Measurements from ENCODE around the gene TFAP2C.

The TFAP2C gene

GRCh38 chr20:56628873-56629463 lies at the start of gene TFAP2C:
TSS of gene TFAP2C (plus strand) at chr20:56629306. CDS start at chr20:56629545, 239 bp downstream.
- in situ Hi-C loops (cut with MboI; ENCODE audit: low sequenced_read_pairs), result no loop called here

- in situ Hi-C loops (cut with MboI; ENCODE audit: low sequenced_read_pairs), result no loop called here
These were observed 48.9 kb upstream of the TFAP2C start for GRCh38 chr20:56580226-56580625.

GRCh38 chr20:56581701-56582100 lies 47.4 kb upstream of the TFAP2C start:
- in situ Hi-C loops (cut with MboI; ENCODE audit: low sequenced_read_pairs), result no loop called here

GRCh38 chr20:56582542-56582941 lies 46.6 kb upstream of the TFAP2C start:
- in situ Hi-C loops (cut with MboI; ENCODE audit: low sequenced_read_pairs), result no loop called here

GRCh38 chr20:56584916-56585315 lies 44.2 kb upstream of the TFAP2C start:
- in situ Hi-C loops (cut with MboI; ENCODE audit: low sequenced_read_pairs), result no loop called here

- in situ Hi-C loops (cut with MboI; ENCODE audit: low sequenced_read_pairs), result no loop called here
These were observed 41.6 kb upstream of the TFAP2C start for GRCh38 chr20:56587307-56588041.

GRCh38 chr20:56588996-56589395 lies 40.1 kb upstream of the TFAP2C start:
- in situ Hi-C loops (cut with MboI; ENCODE audit: low sequenced_read_pairs), result no loop called here

GRCh38 chr20:56589633-56590032 lies 39.5 kb upstream of the TFAP2C start:
- in situ Hi-C loops (cut with MboI; ENCODE audit: low sequenced_read_pairs), result no loop called here

- in situ Hi-C loops (cut with MboI; ENCODE audit: low sequenced_read_pairs), result no loop called here
These were observed 38.2 kb upstream of the TFAP2C start for GRCh38 chr20:56590888-56591287.

GRCh38 chr20:56592211-56592610 lies 36.9 kb upstream of the TFAP2C start:
- in situ Hi-C loops (cut with MboI; ENCODE audit: low sequenced_read_pairs), result no loop called here

GRCh38 chr20:56592817-56593216 lies 36.3 kb upstream of the TFAP2C start:
- in situ Hi-C loops (cut with MboI; ENCODE audit: low sequenced_read_pairs), result no loop called here

- in situ Hi-C loops (cut with MboI; ENCODE audit: low sequenced_read_pairs), result no loop called here
These were observed 33.2 kb upstream of the TFAP2C start for GRCh38 chr20:56595746-56596475.

- in situ Hi-C loops (cut with MboI; ENCODE audit: low sequenced_read_pairs), result no loop called here
These were observed 27.9 kb upstream of the TFAP2C start for GRCh38 chr20:56601166-56601565.

- in situ Hi-C loops (cut with MboI; ENCODE audit: low sequenced_read_pairs), result no loop called here
These were observed 24.4 kb upstream of the TFAP2C start for GRCh38 chr20:56604673-56605072.

- in situ Hi-C loops (cut with MboI; ENCODE audit: low sequenced_read_pairs), result no loop called here
These were observed 23.7 kb upstream of the TFAP2C start for GRCh38 chr20:56605261-56605996.

GRCh38 chr20:56606174-56606945 lies 22.7 kb upstream of the TFAP2C start:
- in situ Hi-C loops (cut with MboI; ENCODE audit: low sequenced_read_pairs), result no loop called here

GRCh38 chr20:56607061-56607704 lies 21.9 kb upstream of the TFAP2C start:
- in situ Hi-C loops (cut with MboI; ENCODE audit: low sequenced_read_pairs), result no loop called here

- in situ Hi-C loops (cut with MboI; ENCODE audit: low sequenced_read_pairs), result no loop called here
These were observed 20.7 kb upstream of the TFAP2C start for GRCh38 chr20:56608376-56608775.

- in situ Hi-C loops (cut with MboI; ENCODE audit: low sequenced_read_pairs), result no loop called here
These were observed 19.8 kb upstream of the TFAP2C start for GRCh38 chr20:56609321-56609720.

GRCh38 chr20:56610098-56610497 lies 19.0 kb upstream of the TFAP2C start:
- in situ Hi-C loops (cut with MboI; ENCODE audit: low sequenced_read_pairs), result no loop called here
